Measurements from ENCODE around the gene RTCA. TPM values are rescaled to one million over a fixed set of nuclear protein-coding genes. Genes with fewer than 3 reads are reported as not detected.
A peak's percentile ranks its signal among the peaks of the same experiment; 100 is the strongest.

Gene RTCA
- total RNA-seq, 1 experiment from 2014 or later: 33.6 TPM

DNA sequence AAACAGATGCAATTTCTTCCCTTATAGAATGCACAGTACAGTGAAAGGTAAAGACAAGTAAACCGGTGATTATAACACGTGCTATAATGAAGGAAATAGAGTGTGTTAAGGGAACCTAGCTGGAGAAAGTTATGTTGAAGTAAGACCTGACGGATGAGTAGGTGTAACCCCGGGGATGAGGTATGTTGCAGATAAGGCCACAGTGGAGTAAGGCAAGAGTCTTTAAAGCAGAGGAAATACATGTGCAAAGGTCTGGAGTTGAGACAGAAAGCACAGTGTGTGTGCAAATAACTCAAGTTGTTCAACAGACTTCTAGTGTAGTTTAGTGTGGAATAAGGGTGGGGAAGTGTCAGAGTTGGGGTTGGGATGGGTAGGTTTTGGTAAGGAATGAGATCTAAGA lies 19.3 kb upstream of the RTCA start:
- no peak overlapping the region for H3K4me3 Mint-ChIP-seq

More for the DNA sequence above, 19.3 kb upstream of the RTCA start:
- H3K79me2 ChIP-seq (ENCODE audit: insufficient read depth, low read length): peaks cover 7% of the 10 kb centered on the region; the same call in 1 of the 2 replicates
- no peak overlapping the region for H3K18ac ChIP-seq (ENCODE audit: insufficient read length, low read depth, low read length)
- H3K56ac ChIP-seq (ENCODE audit: insufficient read length, low read depth, low read length): no peak overlapping the region
- H3K27me3 ChIP-seq (ENCODE audit: insufficient read depth, low read length): no peaks in the 10 kb centered on the region
- no peaks in the 10 kb centered on the region for H4K20me1 ChIP-seq (ENCODE audit: control insufficient read depth, insufficient read depth, insufficient read length)
- H2BK5ac ChIP-seq (ENCODE audit: insufficient read length, low read length): no peak overlapping the region
- H4K91ac ChIP-seq (ENCODE audit: insufficient read length, low read depth, low read length): no peak overlapping the region
- H3K9me3 Mint-ChIP-seq: no peaks in the 10 kb centered on the region
- no peaks in the 10 kb centered on the region for H3K27me3 Mint-ChIP-seq (ENCODE audit: low read depth)
- no peak overlapping the region for H4K8ac ChIP-seq (replicated peaks; ENCODE audit: insufficient read length, low read depth, low read length)
- H3K9me3 ChIP-seq (ENCODE audit: control insufficient read depth, low read depth, low read length): no peaks in the 10 kb centered on the region
- no peak overlapping the region for H3K4me2 ChIP-seq (ENCODE audit: insufficient read depth, insufficient read length, low read length)
- TF ChIP-seq, protein P1, sequence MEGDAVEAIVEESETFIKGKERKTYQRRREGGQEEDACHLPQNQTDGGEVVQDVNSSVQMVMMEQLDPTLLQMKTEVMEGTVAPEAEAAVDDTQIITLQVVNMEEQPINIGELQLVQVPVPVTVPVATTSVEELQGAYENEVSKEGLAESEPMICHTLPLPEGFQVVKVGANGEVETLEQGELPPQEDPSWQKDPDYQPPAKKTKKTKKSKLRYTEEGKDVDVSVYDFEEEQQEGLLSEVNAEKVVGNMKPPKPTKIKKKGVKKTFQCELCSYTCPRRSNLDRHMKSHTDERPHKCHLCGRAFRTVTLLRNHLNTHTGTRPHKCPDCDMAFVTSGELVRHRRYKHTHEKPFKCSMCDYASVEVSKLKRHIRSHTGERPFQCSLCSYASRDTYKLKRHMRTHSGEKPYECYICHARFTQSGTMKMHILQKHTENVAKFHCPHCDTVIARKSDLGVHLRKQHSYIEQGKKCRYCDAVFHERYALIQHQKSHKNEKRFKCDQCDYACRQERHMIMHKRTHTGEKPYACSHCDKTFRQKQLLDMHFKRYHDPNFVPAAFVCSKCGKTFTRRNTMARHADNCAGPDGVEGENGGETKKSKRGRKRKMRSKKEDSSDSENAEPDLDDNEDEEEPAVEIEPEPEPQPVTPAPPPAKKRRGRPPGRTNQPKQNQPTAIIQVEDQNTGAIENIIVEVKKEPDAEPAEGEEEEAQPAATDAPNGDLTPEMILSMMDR (conservative IDR thresholded peaks at IDR 0.05): no peak
- H2AK5ac ChIP-seq (ENCODE audit: insufficient read length, low read length): no peak overlapping the region
- no peaks in the 10 kb centered on the region; a peak in 1 of 4 replicates for H3K4me1 Mint-ChIP-seq
- peaks cover 9% of the 10 kb centered on the region for H3K23me2 ChIP-seq (ENCODE audit: insufficient read length, low read depth, low read length, poor library complexity, severe bottlenecking)
- H3K79me1 ChIP-seq (ENCODE audit: insufficient read depth, low read depth, low read length, poor library complexity, severe bottlenecking): peaks cover 10% of the 10 kb centered on the region
- no peak overlapping the region for H3K4ac ChIP-seq (ENCODE audit: low read depth, low read length)
- no peak for DNase-seq
- H3K9ac ChIP-seq (ENCODE audit: extremely low read depth, insufficient read length, low read length): peak overlapping the region; percentile 4
- H3K27ac ChIP-seq (ENCODE audit: insufficient read length, low read depth, low read length): no peak overlapping the region
- no peak overlapping the region for H2BK12ac ChIP-seq (ENCODE audit: insufficient read length, low read depth, low read length)
- no peak overlapping the region for H2BK15ac ChIP-seq (ENCODE audit: low read depth, low read length)
- no peak overlapping the region for H2BK20ac ChIP-seq (ENCODE audit: low read depth, low read length, poor library complexity, severe bottlenecking)
- peaks cover 0 to 6% (median 0%) of the 10 kb centered on the region in 3 experiments; a peak in 2 of 7 replicates for H3K36me3 Mint-ChIP-seq (ENCODE audit: insufficient read depth in 1 of 3, low read depth in 3 of 3)
- no CpG with 5 or more reads among the region's 4 CpGs for WGBS (ENCODE audit: extremely low coverage, insufficient read length, low lambda C conversion rate)
- no peak overlapping the region for H4K5ac ChIP-seq (ENCODE audit: insufficient read length, low read depth, low read length)
- H3T11ph ChIP-seq (ENCODE audit: low read length): no peak overlapping the region
- no peak overlapping the region for H2BK120ac ChIP-seq (ENCODE audit: low read depth, low read length, poor library complexity, severe bottlenecking)
- no peak overlapping the region for H3K14ac ChIP-seq (ENCODE audit: insufficient read depth, low read length)
- peak overlapping the region in 1 of 3 experiments; percentile 5; a peak in 2 of 7 replicates for H3K27ac Mint-ChIP-seq
- no peaks in the 10 kb centered on the region for H3K4me1 ChIP-seq (ENCODE audit: insufficient read depth, low read length)
- H2AFZ ChIP-seq (ENCODE audit: low read length): no peak overlapping the region
- H3K23ac ChIP-seq (ENCODE audit: insufficient read length, low read depth, low read length): no peak overlapping the region
